Sigmoid colon (tissue), 7 donors: Measurements from ENCODE around the gene CDH22. TPM values are rescaled to one million over a fixed set of nuclear protein-coding genes. Genes with fewer than 3 reads are reported as not detected.

Source experiments
- DNase-seq: peaks from one replicate; pipeline ENCODE4 v3.0.0-alpha.2; 2019
- H3K27ac ChIP-seq, 4 donors: fragments of 200-600 bp; sonication (generic); one replicate each; pipeline ENCODE4 v1.5.1; 2016 to 2019; ENCODE audit warnings: mild to moderate bottlenecking in 1 of 4
- H3K27me3 ChIP-seq, 3 donors: fragments of 200-600 bp; sonication (generic); one replicate each; pipeline ENCODE4 v1.5.1; 2019; ENCODE audit warnings: mild to moderate bottlenecking in 1 of 3
- H3K36me3 ChIP-seq, 4 donors: fragments of 200-600 bp; sonication (generic); one replicate each; pipeline ENCODE4 v1.5.1; 2016 to 2019
- H3K4me1 ChIP-seq, 4 donors: fragments of 200-600 bp; sonication (generic); one replicate each; pipeline ENCODE4 v1.5.1; 2017 to 2019
- H3K4me3 ChIP-seq, 4 donors: fragments of 200-600 bp; sonication (generic); one replicate each; pipeline ENCODE4 v1.5.1; 2017 to 2019; ENCODE audit warnings: mild to moderate bottlenecking in 2 of 4, moderate library complexity in 1 of 4
- H3K9me3 ChIP-seq, 4 donors: fragments of 200-600 bp in 3 of 4; sonication (generic) in 3 of 4; one replicate each; pipeline versions ENCODE4 v1.5.1 to v1.6.1; 2013 to 2019
- CTCF ChIP-seq, 4 experiments: fragments of 450-650 bp in 3 of 4; fragments of 200-600 bp in 1 of 4; IDR thresholded peaks; one replicate each; pipeline ENCODE4 v1.5.1; 2016 to 2019; ENCODE audit warnings: antibody characterized with exemption in 4 of 4, mild to moderate bottlenecking in 3 of 4, moderate library complexity in 2 of 4
- EP300 ChIP-seq, 4 donors: sonication (generic); formaldehyde crosslinking; IDR thresholded peaks; one replicate each; pipeline ENCODE4 v1.6.1; 2017; ENCODE audit warnings: antibody characterized with exemption in 4 of 4
- POLR2A ChIP-seq, 2 donors: fragments of 450-650 bp; IDR thresholded peaks; one replicate each; pipeline ENCODE4 v1.6.1; 2016; ENCODE audit warnings: antibody characterized with exemption in 2 of 2, mild to moderate bottlenecking in 2 of 2, moderate library complexity in 2 of 2
- POLR2AphosphoS5 ChIP-seq, 4 donors: sonication (generic); formaldehyde crosslinking; IDR thresholded peaks; one replicate each; pipeline ENCODE4 v1.6.1; 2017; ENCODE audit warnings: antibody characterized with exemption in 4 of 4
- WGBS, 2 donors: extraction: QIAGEN DNeasy Blood & Tissue Kit; methylation state at CpG; one replicate each; pipeline ENCODE4 v1.1.7; 2013; 5-methylcytosine and 5-hydroxymethylcytosine counted together
- intact Hi-C: fragments of 100-400 bp; cut with DNase I; formaldehyde crosslinking; loops from one replicate; pipeline ENCODE4 v1.15.1; 2023
- polyA plus RNA-seq, 3 donors: library from polyadenylated mRNA; stranded (reverse); fragments of 200-250 nt; gene quantifications; one replicate each; pipeline ENCODE4 v1.2.3, GENCODE V29; 2013
- total RNA-seq, 4 donors: library from RNA; depleted of rRNA; stranded (reverse); fragments of >200 nt; gene quantifications; one replicate each; pipeline ENCODE4 v1.1.0, GENCODE V29; 2016
- donor health status: healthy with polysubstance abuse.
- donor health status: Bipolar disorder and iron deficiency.
- donor health status: healthy.

The CDH22 gene
- total and polyA plus RNA-seq, 7 donors = 0.06 to 0.55 (median 0.41) TPM; not detected in 4

DNA sequence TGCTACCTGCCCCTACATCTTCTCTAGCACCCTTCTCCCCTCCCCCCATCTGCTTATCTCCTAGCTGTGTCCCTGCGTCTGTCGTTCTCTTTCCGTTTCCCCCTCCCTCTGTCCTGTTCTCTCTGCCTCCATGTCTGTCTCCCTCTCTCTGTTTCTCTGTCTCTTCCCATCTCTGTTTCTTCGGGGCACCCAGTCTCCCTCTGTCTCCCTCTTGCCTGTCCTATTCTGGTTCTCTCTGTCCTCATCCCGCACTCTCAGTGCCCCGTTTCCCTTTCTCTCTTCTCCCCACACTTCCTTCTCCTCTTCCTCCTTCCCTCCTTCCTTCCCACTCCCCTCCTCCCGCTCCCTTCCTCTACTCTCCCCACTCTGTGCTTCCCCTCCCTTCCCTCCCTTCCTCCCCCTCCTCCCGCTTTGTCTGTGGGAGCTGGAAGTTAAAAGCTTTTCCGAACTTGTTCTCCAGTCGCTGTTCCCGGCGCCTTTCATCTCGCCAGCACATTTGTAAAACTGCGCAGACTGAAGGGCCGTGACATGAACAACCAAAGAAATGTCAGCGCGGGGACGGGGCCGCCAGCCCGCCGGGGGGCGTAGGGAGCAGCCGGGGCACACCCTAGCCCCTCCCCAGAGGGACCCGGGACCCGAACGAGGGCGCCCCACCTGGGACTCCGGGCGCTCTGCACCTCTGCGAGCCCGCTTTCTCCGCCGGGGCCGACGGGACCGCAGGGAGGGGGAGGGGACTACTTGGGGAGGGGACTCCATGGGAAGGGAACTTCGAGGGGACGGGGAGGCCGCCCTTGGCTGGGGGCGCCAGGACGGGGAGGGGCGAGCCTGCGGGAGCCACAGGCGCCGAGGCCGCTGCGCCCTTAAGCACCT, 4.0 kb upstream of the CDH22 start:
- Histone ChIP-seq H3K9me3 (no peaks in the 10 kb centered on the region), H3K36me3 (no peaks in the 10 kb centered on the region), H3K4me3 (no peak overlapping the region), H3K27me3 (peaks cover 37 to 100% (median 77%) of the 10 kb centered on the region in 3 donors), H3K27ac (no peak overlapping the region), H3K4me1 (peaks cover 0 to 24% (median 19%) of the 10 kb centered on the region in 4 donors)
- intact Hi-C loops = no loop called here
- no peak for DNase-seq
- TF ChIP-seq POLR2AphosphoS5 (IDR thresholded peaks at IDR 0.05) = no peak
- TF ChIP-seq EP300 (IDR thresholded peaks at IDR 0.05) = no peak
- no peak for TF ChIP-seq CTCF (IDR thresholded peaks at IDR 0.05)
- no peak for TF ChIP-seq POLR2A (IDR thresholded peaks at IDR 0.05)
- WGBS, 2 donors = 3 to 4% methylated on average over 47 of the region's 47 CpGs

DNA sequence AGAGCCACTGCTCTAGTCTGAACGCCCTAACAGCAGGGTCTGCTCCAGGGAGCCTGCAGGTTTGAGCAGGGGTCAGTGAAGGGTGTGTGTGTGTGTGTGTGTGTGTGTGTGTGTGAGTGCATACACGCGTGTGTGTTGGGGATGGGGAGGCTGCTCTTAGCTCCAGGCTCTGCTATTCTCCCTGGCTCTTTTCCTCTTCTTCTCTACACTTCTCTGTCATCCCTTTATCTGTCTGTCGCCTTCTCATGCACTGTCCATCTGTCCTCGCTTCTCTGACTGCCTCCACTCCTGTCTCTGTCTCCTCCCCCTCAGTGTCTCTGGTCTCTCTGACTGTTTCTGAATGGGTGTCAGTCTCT, 3.4 kb upstream of the CDH22 start:
- Histone ChIP-seq H3K36me3 (no peaks in the 10 kb centered on the region), H3K9me3 (no peaks in the 10 kb centered on the region), H3K4me3 (no peak overlapping the region), H3K4me1 (peaks cover 0 to 31% (median 25%) of the 10 kb centered on the region in 4 donors), H3K27me3 (peaks cover 38 to 100% (median 81%) of the 10 kb centered on the region in 3 donors), H3K27ac (no peak overlapping the region)
- 6 to 14% methylated on average over 5 of the region's 5 CpGs for WGBS, 2 donors
- TF ChIP-seq CTCF (IDR thresholded peaks at IDR 0.05) = no peak
- no peak for TF ChIP-seq POLR2AphosphoS5 (IDR thresholded peaks at IDR 0.05)
- no peak for TF ChIP-seq EP300 (IDR thresholded peaks at IDR 0.05)
- TF ChIP-seq POLR2A (IDR thresholded peaks at IDR 0.05) = no peak
- no peak for DNase-seq
- intact Hi-C loops = no loop called here

DNA sequence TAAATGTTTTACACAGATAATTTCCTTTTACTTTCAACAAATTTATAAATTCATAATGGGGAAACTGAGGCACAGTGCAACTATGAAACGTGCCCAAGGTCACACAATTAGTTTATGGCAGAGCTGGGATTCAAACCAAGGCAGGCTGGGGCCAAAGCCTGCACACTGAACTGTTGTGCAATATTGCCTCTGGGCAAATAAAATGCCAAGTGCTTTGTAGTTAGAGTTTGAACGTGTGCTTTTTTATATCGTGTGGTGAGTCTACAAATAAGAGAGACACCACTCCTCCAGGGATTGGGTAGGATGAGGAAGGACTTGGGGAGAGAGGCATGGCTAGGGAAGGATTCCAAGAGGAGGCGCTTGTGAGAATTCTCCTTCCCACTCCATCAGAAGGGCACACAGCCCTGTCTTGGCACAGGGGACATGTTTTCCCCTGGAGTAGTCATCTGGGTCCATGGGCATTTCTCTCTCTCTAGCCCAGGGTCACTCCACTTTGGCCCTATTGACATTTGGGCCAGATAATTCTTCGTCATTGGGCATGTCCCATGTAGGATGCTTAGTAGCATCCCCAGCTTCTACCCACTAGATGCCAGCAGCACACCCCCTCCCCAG, 2.8 kb upstream of the CDH22 start:
- no peak for TF ChIP-seq POLR2A (IDR thresholded peaks at IDR 0.05)
- no peak for TF ChIP-seq CTCF (IDR thresholded peaks at IDR 0.05)
- peaks cover 38 to 100% (median 86%) of the 10 kb centered on the region in 3 donors for H3K27me3 ChIP-seq
- no peaks in the 10 kb centered on the region for H3K36me3 ChIP-seq
- peaks cover 0 to 32% (median 25%) of the 10 kb centered on the region in 4 donors for H3K4me1 ChIP-seq
- no peak overlapping the region for H3K27ac ChIP-seq
- no peaks in the 10 kb centered on the region for H3K9me3 ChIP-seq
- H3K4me3 ChIP-seq = no peak overlapping the region
- DNase-seq = no peak
- WGBS, 2 donors = 8 to 20% methylated on average over 5 of the region's 5 CpGs
- intact Hi-C loops = no loop called here

- WGBS, 2 donors = 45 to 50% methylated on average over 2 of the region's 2 CpGs
- intact Hi-C loops = no loop called here
- Histone ChIP-seq H3K4me1 (peaks cover 0 to 32% (median 25%) of the 10 kb centered on the region in 4 donors), H3K27me3 (peaks cover 44 to 100% (median 85%) of the 10 kb centered on the region in 3 donors), H3K36me3 (no peaks in the 10 kb centered on the region), H3K4me3 (no peak overlapping the region), H3K27ac (no peak overlapping the region), H3K9me3 (no peaks in the 10 kb centered on the region)
- no peak for DNase-seq
- no peak for TF ChIP-seq EP300 (IDR thresholded peaks at IDR 0.05)
- TF ChIP-seq CTCF (IDR thresholded peaks at IDR 0.05) = no peak
- TF ChIP-seq POLR2A (IDR thresholded peaks at IDR 0.05) = no peak
- no peak for TF ChIP-seq POLR2AphosphoS5 (IDR thresholded peaks at IDR 0.05)
Observed at GRCh38 chr20:46309945-46310344, 1.6 kb upstream of the CDH22 start.
